ENCODE results near the gene SKP1. TPM values are rescaled to one million over a fixed set of nuclear protein-coding genes. Genes with fewer than 3 reads are reported as not detected.

Gene SKP1
- total and polyA plus RNA-seq, 9 of the 15 experiments (the other 6 are each of a cell fraction or from before 2014, with no cell fraction given), result 301 to 2,109 (median 639) TPM

GRCh38 chr5:134177369-134178095 is 782 bp upstream of the SKP1 start:
- peak; percentile 45 to 79 (median 76) for DNase-seq (ENCODE audit: extremely low read depth in 1 of 4, low spot score in 3 of 4)
- Histone ChIP-seq H3K9me1 (ENCODE audit: control insufficient read depth, insufficient read depth, low read length) (no peaks in the 10 kb centered on the region), H3K36me3 (ENCODE audit: control insufficient read depth, insufficient read depth, low read length) (peaks cover 18% of the 10 kb centered on the region), H3K4me1 (replicated peaks in 1 of 2; ENCODE audit: control insufficient read depth in 2 of 2, insufficient read depth in 2 of 2, low read length in 2 of 2) (peaks cover 17 to 18% of the 10 kb centered on the region in 2 experiments), H3K79me2 (ENCODE audit: control insufficient read depth, insufficient read depth, low read length) (peaks cover 43% of the 10 kb centered on the region), H3K4me2 (ENCODE audit: insufficient read depth, low read length) (peak overlapping the region; percentile 98), H3K9ac (ENCODE audit: insufficient read depth in 1 of 2, low read depth in 2 of 2, low read length in 2 of 2) (peak overlapping the region; percentile 95 to 96), H2AFZ (ENCODE audit: low read depth, low read length) (peak overlapping the region; percentile 99), H3K4me3 (peak overlapping the region; percentile 98), H3K27me3 (ENCODE audit: control insufficient read depth in 2 of 2, insufficient read depth in 2 of 2, low read length in 2 of 2) (no peaks in the 10 kb centered on the region), H4K20me1 (replicated peaks; ENCODE audit: control insufficient read depth, insufficient read depth, low read length) (peaks cover 19% of the 10 kb centered on the region; the same call in 1 of the 2 replicates), H3K27ac (ENCODE audit: extremely low read depth, low read depth, low read length) (peak overlapping the region; percentile 97), H3K9me3 (replicated peaks; ENCODE audit: control insufficient read depth, insufficient read depth, low read depth, low read length) (no peaks in the 10 kb centered on the region)
- in situ Hi-C loops (cut with MboI), result no loop called here
- intact Hi-C loops (cut with micrococcal nuclease), result loop anchor here (2.0 kb wide), 2 partner anchors 193 to 471 kb away; partner anchors contain the start of genes SEC24A and UBE2B
- WGBS (ENCODE audit: insufficient coverage, low coverage, missing lambda C conversion rate), result 12% methylated on average over 24 of the region's 29 CpGs
- TSS peak; percentile 95 for BruUV-seq (replicated peaks)
- ATAC-seq, result peak; percentile 46
- peak; percentile 67 for FAIRE-seq
- ChIA-PET POLR2A (interaction anchor here (0.5 to 3.6 kb wide), 22 partner anchors 9 to 289 kb away, joined by 3 to 40 read pairs (median 6); no protein-coding TSS in a partner anchor), CTCF (ENCODE audit: low intra/inter-chr PET ratio) (interaction anchor here (1.2 kb wide), 1 partner anchor 112 kb away, joined by 4 read pairs; no protein-coding TSS in a partner anchor)
- TF ChIP-seq TAL1 (IDR thresholded peaks at IDR 0.05) (no peak), JUND (IDR thresholded peaks at IDR 0.05; ENCODE audit: borderline replicate concordance, low read depth, low read length) (0 out of 2 replicates have a peak, but pooled peaks have one; percentile 17), JUND (tag; IDR thresholded peaks at IDR 0.05; ENCODE audit: borderline replicate concordance, low read depth, low read length) (no peak), TFAP4 (CRISPR knock-in tag; IDR thresholded peaks at IDR 0.05; ENCODE audit: borderline replicate concordance) (0 out of 2 replicates have a peak, but pooled peaks have one; percentile 8), NKRF (IDR thresholded peaks at IDR 0.05; ENCODE audit: borderline replicate concordance) (0 out of 2 replicates have a peak, but pooled peaks have one; percentile 22), FOXK1 (CRISPR knock-in tag; IDR thresholded peaks at IDR 0.05; ENCODE audit: borderline replicate concordance) (peak; percentile 65; the same call in 1 of the 2 replicates), ZNF395 (CRISPR knock-in tag; IDR thresholded peaks at IDR 0.05) (0 out of 2 replicates have a peak, but pooled peaks have one; percentile 12), MXD1 (CRISPR knock-in tag; IDR thresholded peaks at IDR 0.05; ENCODE audit: borderline replicate concordance, poor library complexity, severe bottlenecking) (no peak), ZNF740 (CRISPR knock-in tag; IDR thresholded peaks at IDR 0.05) (0 out of 2 replicates have a peak, but pooled peaks have one; percentile 37), ZNF740 (tag; IDR thresholded peaks at IDR 0.05) (no peak), L3MBTL2 (IDR thresholded peaks at IDR 0.05) (peak; percentile 62), NR2C2 (CRISPR knock-in tag; IDR thresholded peaks at IDR 0.05) (no peak), NR2C2 (tag; IDR thresholded peaks at IDR 0.05) (0 out of 2 replicates have a peak, but pooled peaks have one; percentile 6), KAT2B (IDR thresholded peaks at IDR 0.05; ENCODE audit: low read depth, low read length) (no peak)

Data from K562 (cell line).